ENCODE measurements around the gene CDK5RAP1. TPM values are rescaled to one million over a fixed set of nuclear protein-coding genes. Genes with fewer than 3 reads are reported as not detected.

The CDK5RAP1 gene
- total RNA-seq, 1 experiment from 2014 or later, result 53.4 TPM

DNA sequence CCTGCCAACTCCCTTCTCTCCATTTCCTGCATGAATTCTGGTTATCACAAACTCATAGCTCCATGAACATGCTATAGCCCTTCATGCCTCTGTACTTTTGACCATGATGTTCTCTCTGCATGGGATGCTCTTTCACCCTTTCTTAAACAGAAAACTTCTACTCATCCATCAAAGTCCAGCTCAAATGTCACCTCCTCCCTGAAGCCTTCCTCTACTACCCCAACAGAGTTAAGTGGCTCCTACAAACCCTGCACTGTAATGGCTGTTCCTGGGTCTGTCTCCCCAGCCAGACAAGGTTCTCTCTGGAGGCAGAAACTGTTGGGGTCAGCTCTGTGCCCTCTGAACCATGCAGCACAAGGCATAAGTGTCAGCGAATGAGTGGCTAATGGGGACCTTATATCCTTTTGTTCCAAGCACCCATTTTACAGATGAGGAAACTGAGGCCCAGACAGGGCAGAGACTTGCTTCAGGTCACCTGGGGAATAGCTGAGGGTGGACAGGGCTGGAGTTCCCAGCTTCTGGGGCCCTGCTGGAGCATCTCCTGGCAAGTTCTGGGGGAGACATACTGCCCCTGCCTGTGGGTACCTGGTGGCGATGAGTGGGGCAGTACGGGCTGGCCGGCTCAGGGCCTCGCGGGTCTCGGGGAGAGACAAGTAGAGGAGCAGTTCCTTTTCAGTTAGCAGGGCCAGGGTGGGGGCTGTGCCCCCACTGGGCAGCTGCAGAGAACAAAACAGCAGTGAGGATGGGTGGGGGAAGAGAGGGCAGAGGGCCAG, 10.6 kb upstream of the CDK5RAP1 start:
- no peak overlapping the region for H3K4me2 ChIP-seq (ENCODE audit: low read length)
- DNase-seq, result no peak
- no peak for TF ChIP-seq EZH2 (IDR thresholded peaks at IDR 0.05; ENCODE audit: low read length, unreplicated experiment)

DNA sequence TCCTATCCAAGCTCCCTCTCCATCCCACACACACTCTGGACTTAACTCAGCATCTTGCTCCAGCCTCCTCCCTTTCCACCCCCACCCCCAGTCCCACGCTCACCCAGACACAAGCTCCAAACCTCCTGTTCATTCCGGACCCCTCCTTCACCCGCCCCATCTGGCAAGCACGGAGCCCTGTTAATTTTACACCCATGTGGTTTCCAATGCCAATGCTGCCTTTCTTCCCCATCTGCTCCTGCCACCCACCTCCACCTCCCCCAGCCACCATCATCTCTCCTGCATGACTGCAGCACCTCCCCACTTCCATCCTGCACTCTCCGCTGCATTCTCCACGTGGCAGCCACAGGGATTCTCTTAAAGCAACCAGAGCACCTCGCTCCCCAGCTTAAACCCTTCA, 9.9 kb upstream of the CDK5RAP1 start:
- Histone ChIP-seq H3K4me2 (ENCODE audit: low read length) (no peak overlapping the region), H3K36me3 (ENCODE audit: low read depth, low read length) (peaks cover 5% of the 10 kb centered on the region; the same call in 1 of the 2 replicates), H3K9me3 (ENCODE audit: low read length) (no peaks in the 10 kb centered on the region), H3F3A (ENCODE audit: low read length, unreplicated experiment) (no peaks in the 10 kb centered on the region), H2AFZ (ENCODE audit: low read length) (no peak overlapping the region), H3K9ac (ENCODE audit: low read length) (no peak overlapping the region), H3K4me3 (ENCODE audit: low read length) (no peak overlapping the region), H3K9me2 (replicated peaks; ENCODE audit: low read length) (no peaks in the 10 kb centered on the region), H3K79me2 (ENCODE audit: low read length) (no peaks in the 10 kb centered on the region), H3K27ac (ENCODE audit: low read length) (no peak overlapping the region), H3K27me3 (ENCODE audit: low read length) (no peaks in the 10 kb centered on the region), H3K4me1 (ENCODE audit: insufficient read depth, low read length) (no peaks in the 10 kb centered on the region), H4K20me1 (ENCODE audit: low read length) (no peaks in the 10 kb centered on the region)
- POLR2A ChIA-PET (ENCODE audit: unreplicated experiment), result no interaction called here
- ATAC-seq (no peak), DNase-seq (no peak)
- no TSS peak for BruUV-seq (replicated peaks)
- TF ChIP-seq EZH2phosphoT487 (IDR thresholded peaks at IDR 0.05; ENCODE audit: borderline replicate concordance, low read length) (no peak), CTCF (conservative IDR thresholded peaks at IDR 0.05; ENCODE audit: low read depth, low read length) (no peak), EZH2 (IDR thresholded peaks at IDR 0.05; ENCODE audit: low read length, unreplicated experiment) (no peak)
- intact Hi-C loops (cut with micrococcal nuclease), result loop anchor here (10.0 kb wide), 1 partner anchor 1816 kb away; no protein-coding TSS in a partner anchor
- CTCF ChIA-PET, result no interaction called here

More for the DNA sequence above, 10.6 kb upstream of the CDK5RAP1 start:
- H3K27ac ChIP-seq (ENCODE audit: low read length), result no peak overlapping the region
- ChIA-PET POLR2A (ENCODE audit: unreplicated experiment) (no interaction called here), CTCF (no interaction called here)
- H3K79me2 ChIP-seq (ENCODE audit: low read length), result no peaks in the 10 kb centered on the region
- no peak for ATAC-seq
- BruUV-seq (replicated peaks), result no TSS peak
- H3K9me3 ChIP-seq (ENCODE audit: low read length), result no peaks in the 10 kb centered on the region
- H3F3A ChIP-seq (ENCODE audit: low read length, unreplicated experiment), result no peaks in the 10 kb centered on the region
- no peaks in the 10 kb centered on the region for H3K9me2 ChIP-seq (replicated peaks; ENCODE audit: low read length)
- no peaks in the 10 kb centered on the region for H4K20me1 ChIP-seq (ENCODE audit: low read length)
- H3K4me3 ChIP-seq (ENCODE audit: low read length), result no peak overlapping the region
- intact Hi-C loops (cut with micrococcal nuclease), result loop anchor here (10.0 kb wide), 1 partner anchor 1817 kb away; no protein-coding TSS in a partner anchor
- H3K27me3 ChIP-seq (ENCODE audit: low read length), result no peaks in the 10 kb centered on the region
- H3K9ac ChIP-seq (ENCODE audit: low read length), result no peak overlapping the region
- peaks cover 5% of the 10 kb centered on the region; the same call in 1 of the 2 replicates for H3K36me3 ChIP-seq (ENCODE audit: low read depth, low read length)
- H3K4me1 ChIP-seq (ENCODE audit: insufficient read depth, low read length), result no peaks in the 10 kb centered on the region
- H2AFZ ChIP-seq (ENCODE audit: low read length), result no peak overlapping the region

GRCh38 chr20:33410081-33410742, 8.9 kb upstream of the CDK5RAP1 start:
- no peaks in the 10 kb centered on the region for H3K4me1 ChIP-seq (ENCODE audit: insufficient read depth, low read length)
- no peaks in the 10 kb centered on the region for H3K79me2 ChIP-seq (ENCODE audit: low read length)
- no peak for TF ChIP-seq EZH2 (IDR thresholded peaks at IDR 0.05; ENCODE audit: low read length, unreplicated experiment)
- TF ChIP-seq EZH2phosphoT487 (IDR thresholded peaks at IDR 0.05; ENCODE audit: borderline replicate concordance, low read length), result no peak
- no peak for TF ChIP-seq CTCF (conservative IDR thresholded peaks at IDR 0.05; ENCODE audit: low read depth, low read length)
- H3F3A ChIP-seq (ENCODE audit: low read length, unreplicated experiment), result no peaks in the 10 kb centered on the region
- H3K4me3 ChIP-seq (ENCODE audit: low read length), result no peak overlapping the region
- no peak overlapping the region for H3K9ac ChIP-seq (ENCODE audit: low read length)
- H3K36me3 ChIP-seq (ENCODE audit: low read depth, low read length), result peaks cover 5% of the 10 kb centered on the region; the same call in 1 of the 2 replicates
- H4K20me1 ChIP-seq (ENCODE audit: low read length), result no peaks in the 10 kb centered on the region
- ATAC-seq (no peak), DNase-seq (no peak)
- no peak overlapping the region for H3K27ac ChIP-seq (ENCODE audit: low read length)
- no peaks in the 10 kb centered on the region for H3K9me2 ChIP-seq (replicated peaks; ENCODE audit: low read length)
- no peaks in the 10 kb centered on the region for H3K27me3 ChIP-seq (ENCODE audit: low read length)
- ChIA-PET POLR2A (ENCODE audit: unreplicated experiment) (no interaction called here), CTCF (no interaction called here)
- H2AFZ ChIP-seq (ENCODE audit: low read length), result no peak overlapping the region
- no TSS peak for BruUV-seq (replicated peaks)
- H3K9me3 ChIP-seq (ENCODE audit: low read length), result no peaks in the 10 kb centered on the region
- no peak overlapping the region for H3K4me2 ChIP-seq (ENCODE audit: low read length)
- intact Hi-C loops (cut with micrococcal nuclease), result loop anchor here (10.0 kb wide), 1 partner anchor 1815 kb away; no protein-coding TSS in a partner anchor

Measured in PC-3 (cell line).